GM13977 (cell line): ENCODE data around the gene NADK.

Experiments used
- DNase-seq: peaks from one replicate; pipeline ENCODE4 v3.0.0; 2012; ENCODE audit warnings: low spot score
- CTCF ChIP-seq: IDR thresholded peaks from 2 replicates; pipeline ENCODE4 v1.5.1; 2012; ENCODE audit warnings: mild to moderate bottlenecking, control low read depth; ENCODE audit not compliant: insufficient read depth; ENCODE audit errors: extremely low read depth, missing control alignments
- in situ Hi-C: fragments of 300-500 bp; cut with MboI; formaldehyde crosslinking; loops from one replicate; pipeline ENCODE4 v1.12.0; 2022; ENCODE audit warnings: low sequenced_read_pairs, low pct_unique_long_range_greater_than_20kb, mixed read lengths, inconsistent platforms; ENCODE audit not compliant: unreplicated experiment

Gene NADK

GRCh38 chr1:1760345-1760650, 18.0 kb downstream of the NADK start:
- DNase-seq = no peak
- in situ Hi-C loops = no loop called here
- no peak for TF ChIP-seq CTCF

- DNase-seq = no peak
- no peak for TF ChIP-seq CTCF
- in situ Hi-C loops = no loop called here
Observed at GRCh38 chr1:1759456-1760344, 18.6 kb downstream of the NADK start.

- DNase-seq = no peak
- in situ Hi-C loops = no loop called here
- no peak for TF ChIP-seq CTCF
Observed at GRCh38 chr1:1758692-1759455, 19.4 kb downstream of the NADK start.

- TF ChIP-seq CTCF = no peak
- in situ Hi-C loops = no loop called here
- no peak for DNase-seq
Observed at GRCh38 chr1:1758059-1758621, 20.1 kb downstream of the NADK start.

- DNase-seq = no peak
- no peak for TF ChIP-seq CTCF
- in situ Hi-C loops = no loop called here
Observed at GRCh38 chr1:1757422-1758058, 20.7 kb downstream of the NADK start.

GRCh38 chr1:1756661-1757421, 21.4 kb downstream of the NADK start:
- in situ Hi-C loops = no loop called here

More at GRCh38 chr1:1756661-1757421, 21.4 kb downstream of the NADK start:
- no peak for TF ChIP-seq CTCF
- DNase-seq = no peak
